HEK293 (cell line): ENCODE data around the gene RRP1.

Experiments
- CTCF ChIP-seq: fragments of 450-650 bp; formaldehyde crosslinking; IDR thresholded peaks from 2 replicates; pipeline ENCODE4 v1.5.1; 2016; ENCODE audit warnings: missing biosample characterization, missing genetic modification characterization
- ELK4 ChIP-seq: IDR thresholded peaks from 2 replicates; pipeline ENCODE4 v1.6.1; 2011; ENCODE audit warnings: mild to moderate bottlenecking, low read depth, low read length, borderline replicate concordance
- GLIS1 ChIP-seq: fragments of 450-650 bp; formaldehyde crosslinking; IDR thresholded peaks from 2 replicates; pipeline ENCODE4 v1.5.1; 2016; ENCODE audit warnings: missing biosample characterization, missing genetic modification characterization
- KLF17 ChIP-seq: fragments of 450-650 bp; formaldehyde crosslinking; IDR thresholded peaks from 2 replicates; pipeline ENCODE4 v1.5.1; 2016; ENCODE audit warnings: missing biosample characterization, missing genetic modification characterization
- SCRT1 ChIP-seq: fragments of 450-650 bp; formaldehyde crosslinking; IDR thresholded peaks from 2 replicates; pipeline ENCODE4 v1.5.1; 2016; ENCODE audit warnings: missing biosample characterization, missing genetic modification characterization, borderline replicate concordance
- SP2 ChIP-seq: fragments of 450-650 bp; formaldehyde crosslinking; IDR thresholded peaks from 2 replicates; pipeline ENCODE4 v1.5.1; 2016; ENCODE audit warnings: missing biosample characterization, missing genetic modification characterization
- YY1 ChIP-seq: fragments of 450-650 bp; formaldehyde crosslinking; IDR thresholded peaks from 2 replicates; pipeline ENCODE4 v1.5.1; 2018; ENCODE audit warnings: missing biosample characterization, missing genetic modification characterization
- ZNF639 ChIP-seq: fragments of 450-650 bp; formaldehyde crosslinking; IDR thresholded peaks from 2 replicates; pipeline ENCODE4 v1.5.1; 2016; ENCODE audit warnings: missing biosample characterization, missing genetic modification characterization
- ZNF707 ChIP-seq: fragments of 450-650 bp; formaldehyde crosslinking; IDR thresholded peaks from 2 replicates; pipeline ENCODE4 v1.5.1; 2016; ENCODE audit warnings: missing biosample characterization, missing genetic modification characterization
- ZSCAN23 ChIP-seq: fragments of 450-650 bp; formaldehyde crosslinking; IDR thresholded peaks from 2 replicates; pipeline ENCODE4 v1.5.1; 2016; ENCODE audit warnings: missing biosample characterization, missing genetic modification characterization

GRCh38 chr21:43832648-43833047, 43.3 kb downstream of the RRP1 start:
- TF ChIP-seq KLF17 (no peak), ELK4 (no peak), SP2 (tag by site-specific recombination) (no peak), SCRT1 (tag by site-specific recombination) (no peak), YY1 (tag by site-specific recombination) (no peak), CTCF (tag by site-specific recombination) (no peak), ZNF639 (tag by site-specific recombination) (no peak), ZNF707 (tag by site-specific recombination) (no peak), ZSCAN23 (no peak), GLIS1 (no peak)
